NT2/D1 (cell line): ENCODE measurements around the gene PPP1R3G.

Source experiments
- SUZ12 ChIP-seq: IDR thresholded peaks from 2 replicates; pipeline ENCODE4 v1.6.1; 2011; ENCODE audit not compliant: insufficient read length, insufficient read depth; ENCODE audit errors: extremely low read depth
- YY1 ChIP-seq: IDR thresholded peaks from 2 replicates; pipeline ENCODE4 v1.6.1; 2011; ENCODE audit not compliant: insufficient read length, insufficient read depth

DNA sequence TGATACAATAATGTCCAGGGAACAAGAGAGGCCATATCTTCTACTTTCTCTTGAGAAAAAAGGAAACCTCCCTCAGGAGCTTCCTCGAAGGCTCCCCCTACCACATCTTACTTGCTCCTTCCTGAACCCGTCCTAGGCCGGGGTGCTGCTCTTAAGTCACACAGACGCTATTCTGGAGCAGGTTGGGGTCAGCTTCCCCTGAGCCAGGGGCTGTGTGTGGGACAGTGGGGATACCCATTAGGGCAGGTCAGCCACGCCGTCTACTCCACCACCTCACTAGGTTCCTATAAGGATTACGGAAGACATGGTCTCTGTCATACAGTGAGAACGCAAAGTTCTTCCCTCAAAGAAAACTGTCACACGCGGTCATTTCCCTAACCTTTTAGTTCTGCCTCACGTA is 8.2 kb upstream of the PPP1R3G start:
- TF ChIP-seq SUZ12, result no peak
- no peak for TF ChIP-seq YY1
